Left colon (tissue), 2 donors: Measurements from ENCODE around the gene XRN1. TPM values are rescaled to one million over a fixed set of nuclear protein-coding genes. Genes with fewer than 3 reads are reported as not detected.

Source experiments
- ATAC-seq: fragments of 200-7000 bp; cut with Tn5 transposase; one replicate; pipeline ENCODE4 v1.9.1; 2020; ENCODE audit warnings: mild to moderate bottlenecking, moderate library complexity
- DNase-seq, 2 donors: peaks; one replicate each; pipeline ENCODE4 v3.0.0-alpha.2; 2020
- intact Hi-C, 2 donors: fragments of 100-400 bp; cut with DNase I in 1 of 2; cut with micrococcal nuclease in 1 of 2; formaldehyde crosslinking; loops; one replicate each; pipeline versions ENCODE4 v1.11.2 to v1.14.0; 2022; cut with DNase I, micrococcal nuclease
- total RNA-seq, 2 donors: library from RNA; stranded (reverse); fragmentation: NEBNext Ultra II Directional; extraction: Animal tissue kit (Norgen Biotek cat#: 25700); gene quantifications; one replicate each; pipeline ENCODE4 v1.2.1, GENCODE V29; 2021
- donor health status: DM: no; HTN: no; CAD: no.
- donor health status: DM: yes; HTN: yes; CAD: no.

The XRN1 gene
- total RNA-seq, 2 donors from 2014 or later, result 46.1 to 46.9 TPM

- intact Hi-C loops, result loop anchor here in 1 of 2 donors (10.0 kb wide), 1 partner anchor 98 kb away; no protein-coding TSS in a partner anchor
- DNase-seq, result no peak
- no peak for ATAC-seq
These were observed 165.3 kb downstream of the XRN1 start for GRCh38 chr3:142282503-142282902.

DNA sequence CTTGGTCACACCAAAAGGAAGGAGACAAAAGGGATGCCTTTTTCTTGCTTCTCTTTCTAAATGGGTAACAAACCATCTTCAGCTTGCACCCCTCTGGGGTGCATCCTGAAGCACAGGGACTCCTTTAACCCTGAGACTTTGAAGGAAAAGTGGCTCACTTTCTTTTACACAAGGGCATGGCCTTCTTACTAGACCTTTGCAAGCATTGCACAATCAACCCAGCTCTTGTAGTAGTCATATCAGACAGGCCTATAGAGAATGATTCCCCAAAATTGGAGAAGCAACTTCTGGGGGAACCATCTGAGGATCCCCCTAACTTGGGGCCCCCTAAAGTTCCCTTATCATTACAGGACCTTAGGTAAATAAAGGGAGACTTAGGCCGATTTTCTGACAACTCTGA is 166.4 kb downstream of the XRN1 start:
- intact Hi-C loops, result loop anchor here in 1 of 2 donors (2.0 to 10.0 kb wide), 2 partner anchors 97 to 155 kb away; no protein-coding TSS in a partner anchor
- no peak for DNase-seq
- no peak for ATAC-seq

DNA sequence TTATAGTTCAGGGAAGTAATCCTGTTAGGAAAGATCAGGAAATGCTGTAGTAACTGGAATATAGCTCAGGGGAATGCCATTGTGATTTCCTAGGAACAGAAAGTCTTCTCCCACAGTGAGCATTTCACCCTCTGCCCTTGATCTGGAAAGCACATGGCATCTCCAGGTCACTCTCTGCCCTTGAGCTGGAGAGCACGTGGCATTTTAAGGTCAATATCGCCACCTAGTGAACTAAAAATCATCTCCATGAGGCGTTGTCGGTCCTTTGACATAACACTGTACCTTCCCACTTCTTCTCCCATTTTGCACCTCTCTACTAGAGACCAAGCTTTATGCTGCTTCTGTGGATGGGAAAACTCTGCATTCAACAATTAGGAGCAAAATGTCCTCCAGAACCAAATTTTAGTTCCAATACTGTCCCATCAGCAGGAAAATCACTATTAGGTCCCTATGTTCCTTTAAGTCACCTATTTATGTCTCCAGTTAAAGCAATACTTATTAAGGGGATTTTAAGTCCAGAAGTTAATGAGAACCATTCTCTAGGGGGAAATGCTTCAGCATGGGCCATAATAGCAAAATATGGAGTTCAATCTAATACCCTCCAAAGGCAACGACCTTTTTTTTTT is 167.8 kb downstream of the XRN1 start:
- intact Hi-C loops, result loop anchor here in 1 of 2 donors (2.0 to 10.0 kb wide), 2 partner anchors 95 to 153 kb away; no protein-coding TSS in a partner anchor
- peak; percentile 27 to 41 for DNase-seq
- ATAC-seq, result peak; percentile 99

- DNase-seq (no peak), ATAC-seq (no peak)
- intact Hi-C loops, result no loop called here
These were observed 169.4 kb downstream of the XRN1 start for GRCh38 chr3:142278451-142278850.

GRCh38 chr3:142276781-142277180 is 171.1 kb downstream of the XRN1 start:
- intact Hi-C loops, result no loop called here
- DNase-seq (no peak), ATAC-seq (no peak)

- DNase-seq (no peak), ATAC-seq (no peak)
- intact Hi-C loops, result no loop called here
These were observed 172.0 kb downstream of the XRN1 start for GRCh38 chr3:142275856-142276255.

DNA sequence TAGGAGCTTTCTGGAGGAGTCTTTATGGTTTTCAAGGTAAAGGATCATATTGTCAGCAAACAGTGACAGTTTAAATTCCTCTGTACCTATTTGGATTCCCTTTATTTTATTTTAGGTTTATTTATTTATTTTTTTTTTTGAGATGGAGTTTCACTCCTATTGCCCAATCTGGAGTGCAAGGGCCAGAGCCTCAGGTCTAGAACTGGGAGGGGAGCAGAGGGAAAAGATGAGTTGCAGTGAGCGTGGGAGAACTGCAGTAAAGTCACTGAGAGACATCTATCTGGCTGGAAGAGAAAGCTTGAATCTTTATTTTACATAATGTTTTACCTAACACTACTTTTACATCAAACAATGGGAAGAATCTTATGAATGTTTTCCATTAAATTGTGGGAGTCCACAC is 172.9 kb downstream of the XRN1 start:
- DNase-seq (no peak), ATAC-seq (no peak)
- intact Hi-C loops, result no loop called here

DNA sequence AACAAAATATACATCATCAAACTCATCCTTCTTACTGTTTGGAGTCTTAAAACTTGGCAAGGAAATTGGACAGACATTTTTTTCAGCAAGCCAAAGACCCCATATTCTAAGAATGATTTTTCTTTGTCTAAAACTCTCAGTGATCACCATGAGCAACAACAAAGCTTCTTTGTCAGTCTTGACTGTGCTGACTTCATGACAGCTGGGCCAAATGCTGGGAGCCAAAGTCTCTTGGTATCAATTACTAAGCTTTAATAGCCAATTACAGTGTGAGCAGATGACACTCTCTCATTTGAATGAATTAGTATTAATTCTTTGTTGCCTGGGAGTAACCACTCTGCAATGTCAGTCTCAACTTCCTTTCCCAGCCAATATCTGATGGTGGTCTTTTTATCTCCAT is 174.3 kb downstream of the XRN1 start:
- DNase-seq (no peak), ATAC-seq (no peak)
- intact Hi-C loops, result no loop called here

DNA sequence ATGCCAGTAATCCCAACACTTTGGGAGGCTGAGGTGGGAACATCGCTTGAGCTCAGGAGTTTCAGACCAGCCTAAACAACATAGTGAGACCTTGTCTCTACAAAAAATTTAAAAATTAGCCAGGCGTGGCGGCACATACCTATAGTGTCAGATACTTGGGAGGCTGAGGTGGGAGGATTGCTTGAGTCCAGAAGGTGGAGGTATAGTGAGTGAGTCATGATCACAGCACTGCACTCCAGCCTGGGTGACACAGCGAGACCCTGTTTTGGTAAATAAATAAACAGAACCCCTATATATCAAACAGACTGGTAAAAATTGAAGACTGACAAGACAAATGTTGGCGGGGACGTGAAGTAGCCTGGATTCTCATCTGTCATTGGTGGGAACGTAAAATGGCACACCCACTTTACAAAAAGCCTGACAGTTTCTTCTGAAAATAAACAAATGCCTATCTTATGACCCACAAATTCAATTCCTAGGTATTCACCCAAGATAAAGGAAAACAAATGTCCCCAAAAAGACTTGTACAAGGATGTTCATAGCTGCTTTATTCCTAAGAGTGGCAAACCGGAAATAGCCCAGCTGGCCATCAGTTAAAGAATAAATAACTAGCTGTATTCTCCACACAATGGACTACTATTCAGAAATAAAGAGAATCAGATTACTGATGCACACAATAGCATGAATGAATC is 175.5 kb downstream of the XRN1 start:
- no peak for DNase-seq
- no peak for ATAC-seq
- intact Hi-C loops, result no loop called here

DNA sequence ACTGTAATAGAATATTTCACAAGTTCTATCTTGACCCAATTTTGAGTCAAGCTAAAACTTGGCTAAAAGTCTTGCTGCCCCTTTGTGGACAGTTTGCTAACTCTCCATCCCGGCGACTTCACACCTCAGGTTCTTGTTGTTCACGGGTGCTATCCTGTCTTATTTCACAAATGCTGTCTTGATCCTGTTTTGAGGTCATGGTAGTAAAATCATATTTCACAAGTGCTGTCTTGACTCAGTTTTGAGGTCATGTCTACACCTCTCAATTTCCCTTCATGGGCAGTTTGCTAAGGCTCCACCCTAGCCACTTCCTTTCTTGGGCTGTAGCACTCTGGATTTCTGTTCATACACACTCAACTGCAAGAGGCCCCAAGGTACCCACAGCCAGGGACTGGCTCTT is 177.4 kb downstream of the XRN1 start:
- peak; percentile 20 for ATAC-seq
- intact Hi-C loops, result no loop called here
- no peak for DNase-seq

DNA sequence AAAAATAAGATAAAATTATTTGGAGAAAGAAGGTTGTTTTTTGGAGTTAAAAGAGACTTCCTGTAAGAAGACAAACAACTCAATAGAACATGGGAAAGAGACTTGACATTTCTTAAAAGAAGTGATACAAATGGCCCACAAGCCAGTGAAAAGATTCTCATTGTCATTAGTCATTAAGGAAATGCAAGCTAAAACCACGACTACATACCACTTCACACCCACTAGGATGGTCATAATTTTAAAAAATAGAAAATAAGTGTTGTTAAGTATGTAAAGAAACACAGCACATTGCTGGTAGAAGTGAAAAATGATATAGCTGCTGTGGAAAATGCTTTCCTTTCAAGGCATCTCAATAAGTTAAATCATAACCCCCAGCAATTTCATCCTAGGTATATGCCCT is 178.1 kb downstream of the XRN1 start:
- DNase-seq, result no peak
- intact Hi-C loops, result no loop called here
- ATAC-seq, result no peak

GRCh38 chr3:142268426-142268825 is 179.4 kb downstream of the XRN1 start:
- DNase-seq (no peak), ATAC-seq (no peak)
- intact Hi-C loops, result no loop called here

DNA sequence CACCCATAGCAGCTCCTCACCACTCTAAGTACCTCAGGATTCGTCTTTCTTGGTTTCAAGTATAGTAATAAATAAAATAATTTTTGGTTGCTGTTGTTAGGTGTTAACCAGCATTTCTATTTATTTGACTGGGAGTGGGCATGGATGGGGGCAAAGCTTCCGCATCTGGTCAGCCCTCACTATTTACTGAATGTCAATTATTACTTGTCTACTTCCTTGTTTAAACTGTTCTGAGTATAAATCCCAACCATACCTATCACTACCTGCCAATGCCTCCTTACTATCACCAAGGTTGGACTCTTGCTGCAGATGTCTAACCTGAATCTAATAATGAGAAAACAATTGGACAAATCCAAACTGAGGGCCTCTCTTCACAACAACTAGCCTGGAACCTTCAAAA is 180.6 kb downstream of the XRN1 start:
- ATAC-seq (peak; percentile 98), DNase-seq (no peak)
- intact Hi-C loops, result no loop called here

GRCh38 chr3:142263112-142263511 is 184.7 kb downstream of the XRN1 start:
- ATAC-seq (no peak), DNase-seq (no peak)
- intact Hi-C loops, result no loop called here

DNA sequence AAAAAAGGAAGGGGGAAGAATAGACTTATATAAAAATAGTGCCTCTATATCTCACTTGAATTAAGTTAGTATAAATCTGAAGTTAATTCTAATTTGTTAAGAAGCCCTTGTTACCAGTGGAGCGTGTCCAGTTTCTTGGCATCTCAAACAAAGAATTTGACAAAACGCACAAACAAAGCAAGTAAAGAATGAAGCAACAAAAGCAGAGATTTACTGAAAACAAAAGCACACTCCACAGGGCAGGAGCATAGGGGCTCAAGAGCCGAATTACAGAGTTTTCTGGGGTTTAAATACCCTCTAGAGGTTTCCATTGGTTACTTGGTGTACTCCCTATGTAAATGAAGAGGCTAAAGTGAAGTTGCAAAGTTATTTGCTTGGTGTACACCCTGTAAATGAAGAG is 188.5 kb downstream of the XRN1 start:
- ATAC-seq, result no peak
- no peak for DNase-seq
- intact Hi-C loops, result no loop called here

DNA sequence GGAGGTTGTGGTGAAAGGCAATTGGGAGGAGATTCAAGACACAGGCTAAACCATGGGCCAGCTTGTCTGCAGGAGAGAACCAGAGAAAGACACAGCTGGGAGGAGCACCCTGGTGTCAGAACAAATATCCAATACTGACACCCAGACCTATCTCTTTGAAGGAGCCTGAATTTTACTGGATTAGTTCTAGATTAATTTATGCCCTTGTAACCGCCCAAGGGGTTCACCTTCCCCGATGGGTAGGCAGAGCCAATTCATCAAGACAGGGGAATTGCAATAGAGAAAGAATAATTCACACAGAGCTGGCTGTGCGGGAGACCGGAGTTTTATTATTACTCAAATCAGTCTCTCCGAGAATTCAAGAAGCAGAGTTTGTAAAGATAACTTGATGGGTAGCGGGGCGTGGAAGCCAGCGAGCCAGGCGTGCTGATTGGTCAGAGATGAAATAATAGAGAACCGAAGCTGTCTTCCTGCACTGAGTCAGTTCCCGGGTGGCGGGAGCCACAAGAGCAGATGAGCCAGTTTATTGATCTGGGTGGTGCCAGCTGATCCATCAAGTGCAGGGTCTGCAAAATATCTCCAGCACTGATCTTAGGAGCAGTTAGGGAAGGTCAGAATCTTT is 191.0 kb downstream of the XRN1 start:
- intact Hi-C loops, result no loop called here
- DNase-seq, result no peak

More for the DNA sequence above, 191.0 kb downstream of the XRN1 start:
- no peak for ATAC-seq
